ENCODE measurements around the gene HOXC12.

Gene HOXC12

GRCh38 chr12:53956914-53957536 is 2.3 kb downstream of the HOXC12 start:
- DNase-seq, result no peak

GRCh38 chr12:53958128-53958527 is 3.4 kb downstream of the HOXC12 start:
- DNase-seq, result no peak

GRCh38 chr12:53959314-53959713 is 4.6 kb downstream of the HOXC12 start:
- DNase-seq, result no peak

DNA sequence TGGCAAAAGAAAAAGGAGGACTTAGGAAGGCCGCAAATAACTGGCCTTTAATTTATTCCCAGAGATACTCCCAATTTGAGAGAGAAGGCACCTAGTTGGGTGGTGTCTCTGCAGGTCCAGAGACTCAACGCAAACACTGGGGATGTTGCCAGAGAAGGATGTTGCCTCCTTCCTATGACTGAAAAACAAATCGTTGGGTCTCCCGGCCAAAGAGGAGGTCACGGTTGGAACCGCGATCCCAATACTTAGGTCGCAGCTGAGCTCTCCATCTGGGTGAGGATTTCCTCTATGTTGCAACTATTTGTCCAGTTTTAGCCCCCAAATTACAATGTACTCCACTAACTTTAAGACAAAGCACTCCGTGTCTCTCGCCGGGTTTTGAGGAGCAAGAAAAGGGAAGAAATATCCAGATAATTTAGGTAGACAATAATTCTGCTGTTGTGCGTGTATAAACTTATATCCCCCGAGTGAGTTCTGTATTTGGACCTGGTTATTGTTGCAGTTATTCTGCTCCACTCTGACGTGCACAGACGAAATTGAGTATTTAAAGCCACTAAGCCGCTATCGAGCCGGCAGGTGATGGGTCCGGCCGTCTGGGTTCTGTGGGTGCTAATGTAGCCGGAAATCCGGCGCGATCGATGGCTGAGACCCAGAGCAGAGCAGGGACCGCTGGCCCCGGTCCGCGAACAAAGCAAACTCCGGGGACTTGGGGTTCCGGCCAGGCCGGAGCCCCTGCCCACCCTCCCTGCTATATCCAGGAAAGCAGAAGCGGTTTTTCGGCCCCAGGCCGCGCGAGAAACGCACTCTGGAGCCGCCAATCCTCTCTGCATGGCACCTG is 5.7 kb downstream of the HOXC12 start:
- no peak for DNase-seq

DNA sequence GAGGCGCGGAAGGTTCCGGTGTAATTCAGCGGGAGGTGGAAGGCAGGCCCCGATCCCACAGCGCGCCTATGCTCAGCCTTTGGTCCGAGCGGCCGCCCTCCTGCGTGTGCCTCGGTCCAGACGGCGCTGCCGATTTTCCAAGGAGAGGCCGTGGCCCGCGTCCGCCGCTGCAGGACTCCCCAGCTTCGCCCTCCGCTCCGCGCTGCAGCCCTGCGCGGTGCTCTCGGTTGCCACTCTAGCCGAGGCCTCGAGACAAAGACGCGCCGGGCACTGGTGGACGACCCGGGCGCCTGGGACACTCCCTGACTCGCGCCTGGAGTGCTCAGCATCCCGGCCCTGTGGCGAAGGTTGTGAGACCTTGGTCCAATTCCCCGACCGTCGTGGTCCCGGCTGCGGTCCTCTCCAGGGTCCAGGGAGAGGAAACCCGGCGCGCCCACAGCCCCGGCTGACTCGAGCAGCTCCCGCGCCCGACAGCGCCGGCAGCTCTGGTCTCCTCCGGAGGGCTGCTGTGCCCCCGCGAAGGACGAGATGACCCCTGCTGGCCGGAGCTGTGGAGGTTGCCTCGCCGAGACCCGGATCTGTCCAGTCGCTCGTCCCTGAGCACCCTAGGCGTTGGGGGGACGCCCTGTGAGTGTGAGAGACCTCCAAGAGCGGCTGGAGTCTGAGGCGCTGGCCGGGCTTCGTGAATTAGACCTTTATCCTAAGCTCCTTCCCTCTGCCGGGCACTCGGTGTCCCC is 6.5 kb downstream of the HOXC12 start:
- no peak for DNase-seq

DNA sequence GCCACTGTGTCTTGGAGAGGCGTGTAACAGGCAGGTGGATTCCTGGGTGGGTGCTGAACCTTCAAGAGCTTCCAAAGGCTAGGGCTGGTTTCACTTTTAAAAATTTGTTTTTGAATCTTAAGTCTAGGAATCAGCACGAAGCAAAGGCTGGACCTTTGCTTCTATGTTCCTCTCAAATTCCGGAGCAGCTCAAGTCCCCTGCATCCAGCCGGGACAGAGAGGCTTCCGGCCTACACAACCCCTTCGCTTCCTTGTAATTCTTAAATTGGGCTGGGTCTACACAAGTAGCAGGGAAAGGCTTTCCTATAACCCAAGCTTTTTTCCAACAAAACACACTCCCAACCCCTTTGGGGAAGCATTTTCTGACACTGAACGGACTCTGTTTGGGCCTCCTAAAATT is 8.3 kb downstream of the HOXC12 start:
- DNase-seq, result no peak

GRCh38 chr12:53963434-53964314 is 9.0 kb downstream of the HOXC12 start:
- no peak for DNase-seq

DNA sequence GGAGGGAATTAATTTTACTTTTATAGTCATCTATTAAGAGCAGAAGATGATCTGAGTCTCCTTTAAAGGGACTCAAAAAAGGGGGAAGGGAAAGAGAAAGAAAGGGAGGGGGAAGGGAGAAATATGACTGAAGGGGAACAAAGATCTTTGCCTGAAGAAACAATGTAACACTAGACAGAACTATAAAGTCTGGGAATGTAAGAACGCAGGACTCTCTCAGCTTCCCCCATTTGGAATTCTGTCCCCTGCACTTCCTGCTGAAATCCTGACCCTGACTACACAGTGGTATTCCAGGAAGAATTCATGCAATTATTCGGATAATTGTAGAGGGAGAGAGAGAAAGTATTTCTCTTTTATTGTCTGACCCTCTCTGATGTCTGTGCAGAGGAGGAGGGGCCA is 9.6 kb downstream of the HOXC12 start:
- DNase-seq, result no peak

GRCh38 chr12:53965281-53966084 is 10.8 kb downstream of the HOXC12 start:
- DNase-seq, result no peak

- DNase-seq, result no peak
These were observed 11.3 kb downstream of the HOXC12 start for GRCh38 chr12:53966085-53966384.

DNA sequence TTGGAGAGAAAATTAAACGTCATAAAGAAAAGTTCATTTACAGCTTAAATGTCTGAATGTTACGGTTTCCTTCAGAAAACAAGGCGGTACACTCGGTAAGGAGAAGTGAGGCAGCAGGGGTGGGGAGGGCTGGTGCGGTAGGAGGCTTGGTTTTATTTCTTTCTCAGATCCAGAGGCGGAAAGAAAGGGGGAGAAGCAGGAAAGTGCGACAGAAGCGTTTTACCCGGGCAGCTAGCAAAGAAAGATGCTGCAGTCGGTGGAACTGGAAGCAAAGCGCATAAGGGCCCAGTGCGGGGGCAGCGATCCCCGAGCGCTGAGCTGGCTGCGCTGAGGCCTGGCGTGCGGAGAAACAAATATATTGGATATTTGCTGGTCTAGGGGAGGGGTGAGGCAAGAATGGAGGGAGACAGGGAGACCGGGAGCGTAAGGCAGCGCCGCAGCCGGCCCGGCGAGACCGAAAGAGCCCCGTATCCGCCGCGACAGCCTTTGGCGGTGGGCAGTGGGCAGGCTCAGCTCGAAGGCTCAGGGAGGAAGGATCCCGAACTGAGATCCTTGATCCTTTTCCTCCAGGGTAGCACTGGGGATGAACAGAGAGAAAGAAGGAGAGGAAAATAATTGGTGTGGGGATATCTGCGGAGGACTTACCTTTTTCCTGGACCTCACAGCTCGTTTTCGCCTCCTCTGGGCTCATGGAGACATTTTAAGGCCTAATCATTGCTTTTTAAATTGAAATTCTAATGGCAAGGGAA is 11.9 kb downstream of the HOXC12 start:
- DNase-seq, result no peak

GRCh38 chr12:53967421-53967925 is 12.8 kb downstream of the HOXC12 start:
- DNase-seq, result no peak

DNA sequence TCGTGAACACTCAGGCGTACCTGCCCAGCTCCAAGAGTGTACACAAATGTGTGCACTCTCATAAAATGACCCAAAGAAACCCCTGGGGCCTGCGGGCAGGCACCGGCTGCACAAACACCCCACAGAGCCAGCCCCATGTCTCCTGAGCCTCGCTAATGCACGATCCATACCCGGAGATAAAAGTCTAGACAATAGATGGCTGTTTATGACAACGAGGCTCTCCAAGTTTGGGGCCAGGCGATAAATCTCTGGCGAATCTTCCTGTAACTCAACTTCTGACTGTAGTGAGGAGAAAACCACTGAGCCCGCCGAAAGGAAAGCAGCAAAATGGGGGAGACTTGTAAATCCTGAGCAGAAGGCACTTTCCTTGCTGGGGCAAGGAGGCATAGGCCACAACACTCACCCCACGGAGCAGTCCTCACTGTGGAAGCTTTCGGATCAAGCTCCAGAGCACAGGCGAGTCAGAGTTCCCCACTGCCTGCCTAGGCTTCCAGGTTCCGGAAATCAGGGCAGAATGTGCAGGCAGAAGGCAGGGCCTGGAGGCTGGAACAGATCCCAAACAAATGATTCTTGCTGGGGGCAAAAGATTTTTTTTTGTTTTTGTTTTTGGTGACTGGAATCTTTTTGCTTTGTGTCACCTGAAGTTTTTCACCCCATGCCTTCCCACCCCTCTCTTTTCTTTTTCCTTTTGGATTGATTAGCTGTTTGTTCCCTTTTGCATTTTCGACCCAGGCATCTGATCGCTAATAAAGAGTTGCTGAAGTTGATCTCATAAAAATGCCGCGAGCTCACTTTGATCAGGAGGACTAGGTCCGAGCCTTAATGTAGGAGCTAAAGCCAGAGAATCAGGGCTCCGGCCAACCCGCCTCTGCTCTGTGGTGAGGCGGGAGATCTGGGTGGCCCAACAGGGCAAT is 13.8 kb downstream of the HOXC12 start:
- no peak for DNase-seq

- no peak for DNase-seq
These were observed 15.0 kb downstream of the HOXC12 start for GRCh38 chr12:53969588-53970259.

GRCh38 chr12:53970451-53970850 is 15.7 kb downstream of the HOXC12 start:
- no peak for DNase-seq

DNA sequence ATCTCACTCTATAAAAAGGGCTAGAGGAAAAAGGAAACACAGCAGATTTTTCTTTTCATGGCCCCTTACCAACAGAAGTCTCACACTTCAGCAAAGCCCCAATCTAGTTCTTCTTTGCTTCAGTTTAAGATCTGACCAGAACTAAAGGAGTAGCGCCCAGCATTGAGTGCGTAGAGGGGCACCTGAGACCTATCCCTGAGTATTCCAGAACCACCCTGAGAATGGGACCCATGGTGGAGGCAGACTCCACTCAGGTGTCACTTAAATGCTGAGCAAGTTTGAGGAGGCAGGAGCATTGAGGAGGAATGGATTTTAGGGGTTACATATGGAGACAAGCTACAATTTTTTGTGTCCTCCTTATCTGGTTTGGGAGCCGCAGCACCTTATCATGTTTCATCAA is 16.4 kb downstream of the HOXC12 start:
- DNase-seq, result no peak

DNA sequence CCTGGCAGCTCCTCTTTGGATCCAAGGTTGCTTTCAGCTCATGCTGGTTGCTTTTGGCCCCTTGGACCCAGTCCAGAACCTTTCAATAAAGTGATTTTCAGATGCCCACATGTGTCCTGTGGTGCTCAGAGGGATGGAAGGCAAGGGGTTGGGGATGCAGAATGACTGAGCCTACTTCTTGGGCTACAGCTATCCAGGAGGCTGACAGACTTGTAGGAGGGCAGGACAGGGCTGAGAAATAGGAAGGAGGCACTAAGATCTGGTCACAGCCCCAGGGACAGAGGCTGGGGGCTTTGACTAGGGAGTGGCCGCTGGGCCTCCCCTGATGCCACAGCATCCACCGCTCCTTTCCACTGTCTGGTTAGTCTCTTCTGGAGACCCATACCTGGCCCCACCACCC is 17.0 kb downstream of the HOXC12 start:
- DNase-seq, result no peak

GRCh38 chr12:53972152-53972702 is 17.5 kb downstream of the HOXC12 start:
- DNase-seq, result no peak

- DNase-seq, result no peak
These were observed 18.1 kb downstream of the HOXC12 start, which contains the start of gene HOXC11 for GRCh38 chr12:53972722-53973235. Gene HOXC11 (plus strand): TSS chr12:53973126. CDS start chr12:53973242, 116 bp downstream.

All from stimulated activated CD4-positive, alpha-beta T cell treated with anti-CD3 and anti-CD28 coated beads, Interleukin-15, amount 100 ng/mL, for 24 hours (primary cell).